Measurements from ENCODE around the gene ADPRHL1. TPM values are rescaled to one million over a fixed set of nuclear protein-coding genes. Genes with fewer than 3 reads are reported as not detected.

The ADPRHL1 gene
- polyA plus RNA-seq, 3 donors, result 0.15 to 0.52 (median 0.27) TPM

GRCh38 chr13:113359571-113359970 is 93.7 kb downstream of the ADPRHL1 start:
- Histone ChIP-seq H3K9ac (ENCODE audit: insufficient read depth, low read length, poor library complexity, severe bottlenecking) (no peak overlapping the region), H3K27ac (ENCODE audit: low read depth in 1 of 2, low read length in 2 of 2) (no peak overlapping the region), H3K27me3 (ENCODE audit: control insufficient read depth in 2 of 2, insufficient read depth in 2 of 2, low read length in 2 of 2) (peaks cover 18 to 39% of the 10 kb centered on the region in 2 donors), H3K36me3 (replicated peaks in 1 of 2; ENCODE audit: control insufficient read depth in 1 of 2, insufficient read depth in 2 of 2, low read length in 2 of 2) (no peaks in the 10 kb centered on the region), H3K79me2 (ENCODE audit: insufficient read depth, low read length) (no peaks in the 10 kb centered on the region), H3K4me2 (replicated peaks; ENCODE audit: extremely low read depth, low read length, poor library complexity, severe bottlenecking) (no peak overlapping the region), H2AFZ (ENCODE audit: insufficient read depth, low read depth, low read length, poor library complexity, severe bottlenecking) (no peak overlapping the region), H3K9me3 (replicated peaks in 1 of 2; ENCODE audit: control insufficient read depth in 1 of 2, insufficient read depth in 1 of 2, low read length in 2 of 2) (peaks cover 0 to 12% of the 10 kb centered on the region in 2 donors), H3K4me3 (replicated peaks in 1 of 3; ENCODE audit: low read depth in 2 of 3, low read length in 3 of 3) (no peak overlapping the region), H3K4me1 (ENCODE audit: control insufficient read depth in 1 of 2, insufficient read depth in 2 of 2, low read length in 2 of 2) (peaks cover 5 to 6% of the 10 kb centered on the region in 2 donors), H4K20me1 (ENCODE audit: insufficient read depth, low read length) (no peaks in the 10 kb centered on the region)
- peaks cover 0 to 3% of the 10 kb centered on the region in 2 donors for H3K36me3 Mint-ChIP-seq
- H3K27ac Mint-ChIP-seq, result no peak overlapping the region
- intact Hi-C loops (cut with micrococcal nuclease), result no loop called here
- TF ChIP-seq CTCF (IDR thresholded peaks at IDR 0.05), result no peak
- peaks cover 3% of the 10 kb centered on the region for H3K4me1 Mint-ChIP-seq
- no peak for DNase-seq
- H3K27me3 Mint-ChIP-seq (ENCODE audit: low read depth in 3 of 3), result peaks cover 41 to 55% (median 49%) of the 10 kb centered on the region in 3 donors
- 85% methylated on average over 7 of the region's 11 CpGs for WGBS (ENCODE audit: insufficient coverage)
- peaks cover 0 to 17% (median 2%) of the 10 kb centered on the region in 7 donors for H3K9me3 Mint-ChIP-seq
- H3K4me3 Mint-ChIP-seq, result no peak overlapping the region

GRCh38 chr13:113358653-113359190 is 94.6 kb downstream of the ADPRHL1 start:
- no peaks in the 10 kb centered on the region for H3K36me3 ChIP-seq (replicated peaks in 1 of 2; ENCODE audit: control insufficient read depth in 1 of 2, insufficient read depth in 2 of 2, low read length in 2 of 2)
- Mint-ChIP-seq H3K4me1 (peaks cover 1% of the 10 kb centered on the region), H3K27me3 (ENCODE audit: low read depth in 3 of 3) (peaks cover 41 to 53% (median 50%) of the 10 kb centered on the region in 3 donors), H3K36me3 (peaks cover 0 to 3% of the 10 kb centered on the region in 2 donors), H3K4me3 (no peak overlapping the region), H3K9me3 (peaks cover 0 to 14% (median 2%) of the 10 kb centered on the region in 7 donors), H3K27ac (no peak overlapping the region)
- H3K27me3 ChIP-seq (ENCODE audit: control insufficient read depth in 2 of 2, insufficient read depth in 2 of 2, low read length in 2 of 2), result peaks cover 17 to 36% of the 10 kb centered on the region in 2 donors
- WGBS (ENCODE audit: insufficient coverage), result 57% methylated on average over 1 of the region's 6 CpGs
- no peak overlapping the region for H3K4me3 ChIP-seq (replicated peaks in 1 of 3; ENCODE audit: low read depth in 2 of 3, low read length in 3 of 3)
- H3K9ac ChIP-seq (ENCODE audit: insufficient read depth, low read length, poor library complexity, severe bottlenecking), result no peak overlapping the region
- no peaks in the 10 kb centered on the region for H4K20me1 ChIP-seq (ENCODE audit: insufficient read depth, low read length)
- H3K4me1 ChIP-seq (ENCODE audit: control insufficient read depth in 1 of 2, insufficient read depth in 2 of 2, low read length in 2 of 2), result peaks cover 4 to 5% of the 10 kb centered on the region in 2 donors
- DNase-seq, result no peak
- no peak overlapping the region for H2AFZ ChIP-seq (ENCODE audit: insufficient read depth, low read depth, low read length, poor library complexity, severe bottlenecking)
- H3K79me2 ChIP-seq (ENCODE audit: insufficient read depth, low read length), result no peaks in the 10 kb centered on the region
- intact Hi-C loops (cut with micrococcal nuclease), result no loop called here
- TF ChIP-seq CTCF (IDR thresholded peaks at IDR 0.05), result no peak
- peaks cover 0 to 12% of the 10 kb centered on the region in 2 donors for H3K9me3 ChIP-seq (replicated peaks in 1 of 2; ENCODE audit: control insufficient read depth in 1 of 2, insufficient read depth in 1 of 2, low read length in 2 of 2)
- no peak overlapping the region for H3K27ac ChIP-seq (ENCODE audit: low read depth in 1 of 2, low read length in 2 of 2)
- no peak overlapping the region for H3K4me2 ChIP-seq (replicated peaks; ENCODE audit: extremely low read depth, low read length, poor library complexity, severe bottlenecking)

All from CD14-positive monocyte (primary cell).